B cell (primary cell): ENCODE results near the gene CCND2.

Experiments used
- CTCF ChIP-seq: fragments of 200-600 bp; IDR thresholded peaks from one replicate; pipeline ENCODE4 v1.8.0; 2022; ENCODE audit warnings: antibody characterized with exemption, mild to moderate bottlenecking
- EZH2 ChIP-seq: IDR thresholded peaks from 2 replicates; pipeline ENCODE4 v1.6.1; 2012; ENCODE audit warnings: borderline replicate concordance, low read depth, mild to moderate bottlenecking, moderate library complexity, low read length; ENCODE audit not compliant: insufficient read depth, poor library complexity, severe bottlenecking

GRCh38 chr12:4312251-4312650 is 38.7 kb downstream of the CCND2 start:
- no peak for TF ChIP-seq CTCF
- no peak for TF ChIP-seq EZH2
